IMR-90 (cell line): ENCODE results near the gene FRS3. TPM values are rescaled to one million over a fixed set of nuclear protein-coding genes. Genes with fewer than 3 reads are reported as not detected.

Experiments used
- ATAC-seq: fragments of 200-7000 bp; cut with Tn5 transposase; 2 replicates; pipeline ENCODE4 v1.9.1; 2020; ENCODE audit warnings: low read depth, mild to moderate bottlenecking, moderate library complexity
- BruUV-seq: library from RNA; stranded (reverse); fragments of 400-500 nt; replicated peaks from 2 replicates; lab custom pipeline; 2021; lab: Mats Ljungman, UMichigan
- CTCF ChIA-PET: fragments of 300-600 bp; formaldehyde crosslinking; extraction: SDS; loops from one replicate; lab custom pipeline; 2021; ENCODE audit warnings: antibody characterized with exemption; lab: Yijun Ruan, JAX
- POLR2A ChIA-PET: fragments of 300-600 bp; sonication (Branson Sonifier 250); formaldehyde crosslinking; loops from one replicate; lab custom pipeline; 2022; ENCODE audit warnings: antibody characterized with exemption; ENCODE audit not compliant: unreplicated experiment; lab: Charles Lee
- DNase-seq: peaks from one replicate; pipeline ENCODE4 v3.0.0; 2013
- H2AFZ ChIP-seq: replicated peaks from 2 replicates; pipeline ENCODE3; 2013; ENCODE audit warnings: low read length, mild to moderate bottlenecking; ENCODE audit not compliant: poor library complexity
- H2AK5ac ChIP-seq: 2 replicates; pipeline ENCODE4 v1.6.1; 2013; ENCODE audit warnings: low read depth, low read length, inconsistent platforms
- H2AK9ac ChIP-seq: replicated peaks from 2 replicates; pipeline ENCODE3; 2013; ENCODE audit warnings: mild to moderate bottlenecking, low read depth, low read length, moderate library complexity; ENCODE audit not compliant: poor library complexity
- H2BK120ac ChIP-seq: 2 replicates; pipeline ENCODE4 v1.6.1; 2013; ENCODE audit warnings: low read depth, low read length, inconsistent platforms
- H2BK15ac ChIP-seq: 3 replicates; pipeline ENCODE4 v1.6.1; 2013; ENCODE audit warnings: low read depth, low read length, inconsistent platforms
- H2BK20ac ChIP-seq: 2 replicates; pipeline ENCODE4 v1.6.1; 2013; ENCODE audit warnings: low read depth, mild to moderate bottlenecking, inconsistent platforms, low read length, moderate library complexity
- H2BK5ac ChIP-seq: 2 replicates; pipeline ENCODE4 v1.6.1; 2013; ENCODE audit warnings: mild to moderate bottlenecking, low read depth, low read length, inconsistent platforms; ENCODE audit not compliant: poor library complexity, severe bottlenecking
- H3K14ac ChIP-seq: replicated peaks from 2 replicates; pipeline ENCODE4 v1.6.1; 2013; ENCODE audit warnings: low read depth, low read length, inconsistent platforms
- H3K18ac ChIP-seq: 2 replicates; pipeline ENCODE4 v1.6.1; 2013; ENCODE audit warnings: low read depth, low read length, control low read depth
- H3K23ac ChIP-seq: 2 replicates; pipeline ENCODE4 v1.6.1; 2013; ENCODE audit warnings: low read depth, low read length, inconsistent platforms
- H3K27ac ChIP-seq: 2 replicates; pipeline ENCODE4 v1.5.1; 2013; ENCODE audit warnings: mild to moderate bottlenecking, control low read depth, low read length; ENCODE audit not compliant: insufficient read depth
- H3K27me3 ChIP-seq: 2 replicates; pipeline ENCODE4 v1.6.1; 2013; ENCODE audit warnings: low read length; ENCODE audit not compliant: control insufficient read depth, insufficient read depth
- H3K36me3 ChIP-seq: 2 replicates; pipeline ENCODE4 v1.6.1; 2013; ENCODE audit warnings: low read length, mixed read lengths; ENCODE audit not compliant: control insufficient read depth, insufficient read depth
- H3K4ac ChIP-seq: 2 replicates; pipeline ENCODE4 v1.6.1; 2013; ENCODE audit warnings: low read depth, low read length, inconsistent platforms
- H3K4me1 ChIP-seq: 2 replicates; pipeline ENCODE4 v1.6.1; 2013; ENCODE audit warnings: low read length, mixed read lengths; ENCODE audit not compliant: control insufficient read depth, insufficient read depth
- H3K4me2 ChIP-seq: 2 replicates; pipeline ENCODE4 v1.6.1; 2013; ENCODE audit warnings: low read depth, mild to moderate bottlenecking, control low read depth, low read length, moderate library complexity
- H3K4me3 ChIP-seq: 2 replicates; pipeline ENCODE4 v1.5.1; 2013; ENCODE audit warnings: low read depth, mild to moderate bottlenecking, control low read depth, low read length, moderate library complexity; ENCODE audit not compliant: insufficient read depth
- H3K56ac ChIP-seq: 2 replicates; pipeline ENCODE4 v1.6.1; 2013; ENCODE audit warnings: low read length, inconsistent platforms; ENCODE audit not compliant: insufficient read depth; ENCODE audit errors: extremely low read depth
- H3K79me1 ChIP-seq, 2 experiments: 2 replicates each; pipeline ENCODE4 v1.6.1; 2013; ENCODE audit warnings: low read length in 2 of 2, inconsistent platforms in 1 of 2, low read depth in 1 of 2
- H3K9ac ChIP-seq: 2 replicates; pipeline ENCODE4 v1.6.1; 2013; ENCODE audit warnings: low read depth, low read length, control low read depth
- H3K9me1 ChIP-seq: 2 replicates; pipeline ENCODE4 v1.6.1; 2013; ENCODE audit warnings: low read length, inconsistent platforms; ENCODE audit not compliant: insufficient read depth
- H3K9me3 ChIP-seq: 2 replicates; pipeline ENCODE4 v1.6.1; 2013; ENCODE audit warnings: low read length; ENCODE audit not compliant: control insufficient read depth, insufficient read depth
- H4K20me1 ChIP-seq: 2 replicates; pipeline ENCODE4 v1.6.1; 2013; ENCODE audit warnings: low read length, inconsistent platforms; ENCODE audit not compliant: insufficient read depth
- H4K5ac ChIP-seq: 2 replicates; pipeline ENCODE4 v1.6.1; 2013; ENCODE audit warnings: mild to moderate bottlenecking, low read depth, low read length, control low read depth
- H4K8ac ChIP-seq, 2 experiments: 2 replicates each; pipeline ENCODE4 v1.6.1; 2013; ENCODE audit warnings: low read depth in 2 of 2, low read length in 2 of 2, control low read depth in 1 of 2, inconsistent platforms in 1 of 2
- H4K91ac ChIP-seq: 2 replicates; pipeline ENCODE4 v1.6.1; 2013; ENCODE audit warnings: low read depth, low read length, inconsistent platforms; ENCODE audit not compliant: insufficient read depth
- BHLHE40 ChIP-seq: fragments of 150-350 bp; IDR thresholded peaks from 2 replicates; pipeline ENCODE4 v1.6.1; 2016; ENCODE audit warnings: mild to moderate bottlenecking, low read depth, low read length
- CEBPB ChIP-seq: IDR thresholded peaks from 2 replicates; pipeline ENCODE4 v1.6.1; 2012; ENCODE audit warnings: low read depth, low read length, improper control_type of control experiment
- CHD1 ChIP-seq: IDR thresholded peaks from 2 replicates; pipeline ENCODE4 v1.6.1; 2012; ENCODE audit warnings: low read depth, low read length, improper control_type of control experiment
- MAFK ChIP-seq: IDR thresholded peaks from 2 replicates; pipeline ENCODE4 v1.6.1; 2012; ENCODE audit warnings: low read depth, low read length, improper control_type of control experiment
- MAZ ChIP-seq: IDR thresholded peaks from 2 replicates; pipeline ENCODE4 v1.6.1; 2012; ENCODE audit warnings: low read depth, mild to moderate bottlenecking, low read length, improper control_type of control experiment, moderate library complexity, borderline replicate concordance
- MXI1 ChIP-seq: IDR thresholded peaks from 2 replicates; pipeline ENCODE4 v1.6.1; 2012; ENCODE audit warnings: low read depth, mild to moderate bottlenecking, low read length, moderate library complexity, borderline replicate concordance
- NFE2L2 ChIP-seq: fragments of 150-350 bp; IDR thresholded peaks from 2 replicates; pipeline ENCODE4 v1.6.1; 2016; ENCODE audit warnings: low read depth, mild to moderate bottlenecking, low read length
- SMC3 ChIP-seq: fragments of 150-350 bp; IDR thresholded peaks from 2 replicates; pipeline ENCODE4 v1.6.1; 2016; ENCODE audit warnings: low read depth, mild to moderate bottlenecking, antibody characterized with exemption, low read length, moderate library complexity
- USF2 ChIP-seq: fragments of 150-350 bp; IDR thresholded peaks from 2 replicates; pipeline ENCODE4 v1.6.1; 2017; ENCODE audit warnings: mild to moderate bottlenecking, antibody characterized with exemption, low read length, low read depth
- WGBS, 2 experiments: methylation state at CpG; one replicate each; pipeline versions ENCODE4 v1.1.5 to v1.1.7; 2013; ENCODE audit warnings: missing lambda C conversion rate in 2 of 2; ENCODE audit not compliant: insufficient read length in 1 of 2; ENCODE audit errors: extremely low coverage in 2 of 2; 5-methylcytosine and 5-hydroxymethylcytosine counted together
- dilution Hi-C: fragments of 300-500 bp; cut with HindIII; formaldehyde crosslinking; loops from one replicate; pipeline ENCODE4 v1.14.3; 2018; ENCODE audit warnings: low sequenced_read_pairs; ENCODE audit not compliant: unreplicated experiment
- in situ Hi-C: fragments of 300-500 bp; cut with MboI; formaldehyde crosslinking; loops from 3 replicates; pipeline ENCODE4 v1.14.3; 2019; ENCODE audit warnings: low sequenced_read_pairs, inconsistent platforms, mixed read lengths
- intact Hi-C: fragments of 100-400 bp; cut with micrococcal nuclease; formaldehyde crosslinking; loops from 2 replicates; pipeline ENCODE4 v1.10.0; 2022
- polyA plus RNA-seq, 3 experiments: library from polyadenylated mRNA; depleted of rRNA; stranded (reverse); fragments of >200 nt; gene quantifications; 2 replicates each; pipeline ENCODE4 v1.2.3, GENCODE V29; 2012; ENCODE audit warnings: low replicate concordance in 1 of 3
- total RNA-seq: library from RNA; depleted of rRNA; stranded (reverse); fragments of >200 nt; gene quantifications from 2 replicates; pipeline ENCODE4 v1.2.3, GENCODE V29; 2012
- TF ChIP-seq, protein P1 (sequence below): fragments of 150-350 bp; IDR thresholded peaks from 2 replicates; pipeline ENCODE4 v1.6.1; 2016; ENCODE audit warnings: low read depth, mild to moderate bottlenecking, low read length, moderate library complexity, borderline replicate concordance

FRS3 gene
- total and polyA plus RNA-seq, 2 of the 4 experiments (the other 2 are of a cell fraction) = 0.54 to 3.8 TPM

- no peak for TF ChIP-seq USF2
These were observed 39.1 kb downstream of the FRS3 start (continued) for GRCh38 chr6:41740366-41741162.

- ChIA-PET POLR2A (no interaction called here), CTCF (no interaction called here)
- no peak overlapping the region for H4K5ac ChIP-seq
- H2BK15ac ChIP-seq = no peak overlapping the region
- no peaks in the 10 kb centered on the region for H3K36me3 ChIP-seq
- H2BK120ac ChIP-seq = no peak overlapping the region
- H3K4ac ChIP-seq = no peak overlapping the region
- no peak overlapping the region for H2AK5ac ChIP-seq
- no peak overlapping the region for H3K18ac ChIP-seq
- BruUV-seq = no TSS peak
- dilution Hi-C loops = no loop called here
- peaks cover 4% of the 10 kb centered on the region; the same call in 1 of the 2 replicates for H3K27me3 ChIP-seq
- ATAC-seq (no peak), DNase-seq (no peak)
- no peak overlapping the region for H3K4me3 ChIP-seq
- no peak overlapping the region for H4K91ac ChIP-seq
- no peak overlapping the region for H3K14ac ChIP-seq
- no peaks in the 10 kb centered on the region for H3K4me1 ChIP-seq
- H2BK5ac ChIP-seq = no peak overlapping the region
- no peak for TF ChIP-seq MXI1
- TF ChIP-seq NFE2L2 = no peak
- no peak for TF ChIP-seq CEBPB
- TF ChIP-seq MAZ = no peak
- no peak for TF ChIP-seq CHD1
- no peak for TF ChIP-seq MAFK
- no peak for TF ChIP-seq USF2
- no peak for TF ChIP-seq SMC3
- TF ChIP-seq, protein P1, sequence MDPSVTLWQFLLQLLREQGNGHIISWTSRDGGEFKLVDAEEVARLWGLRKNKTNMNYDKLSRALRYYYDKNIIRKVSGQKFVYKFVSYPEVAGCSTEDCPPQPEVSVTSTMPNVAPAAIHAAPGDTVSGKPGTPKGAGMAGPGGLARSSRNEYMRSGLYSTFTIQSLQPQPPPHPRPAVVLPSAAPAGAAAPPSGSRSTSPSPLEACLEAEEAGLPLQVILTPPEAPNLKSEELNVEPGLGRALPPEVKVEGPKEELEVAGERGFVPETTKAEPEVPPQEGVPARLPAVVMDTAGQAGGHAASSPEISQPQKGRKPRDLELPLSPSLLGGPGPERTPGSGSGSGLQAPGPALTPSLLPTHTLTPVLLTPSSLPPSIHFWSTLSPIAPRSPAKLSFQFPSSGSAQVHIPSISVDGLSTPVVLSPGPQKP = no peak
- no peak for TF ChIP-seq BHLHE40
- no peak overlapping the region for H3K23ac ChIP-seq
- no peak overlapping the region for H3K27ac ChIP-seq
- 60% methylated on average over 1 of the region's 4 CpGs; no CpG with 5 or more reads in 1 of the 2 experiments for WGBS, 2 experiments
- H3K9me3 ChIP-seq = no peaks in the 10 kb centered on the region
- in situ Hi-C loops = no loop called here
- H3K9me1 ChIP-seq = peaks cover 4% of the 10 kb centered on the region; the same call in 1 of the 2 replicates
- H2AFZ ChIP-seq = no peak overlapping the region
- H3K9ac ChIP-seq = no peak overlapping the region
- H2AK9ac ChIP-seq = no peak overlapping the region
- H2BK20ac ChIP-seq = no peak overlapping the region
- intact Hi-C loops = no loop called here
- H3K56ac ChIP-seq = no peak overlapping the region
- H3K79me1 ChIP-seq = no peaks in the 10 kb centered on the region
- no peak overlapping the region for H4K8ac ChIP-seq
- no peaks in the 10 kb centered on the region for H4K20me1 ChIP-seq
- no peak overlapping the region for H3K4me2 ChIP-seq
These were observed 40.7 kb downstream of the FRS3 start for GRCh38 chr6:41739041-41739440.
